Measurements from ENCODE around the gene GIMAP8. TPM values are rescaled to one million over a fixed set of nuclear protein-coding genes. Genes with fewer than 3 reads are reported as not detected.

GIMAP8 gene
- total RNA-seq, 1 experiment from 2014 or later: not detected

GRCh38 chr7:150481186-150481920 lies 30.9 kb downstream of the GIMAP8 start:
- no CpG with 5 or more reads among the region's 9 CpGs for WGBS (ENCODE audit: extremely low coverage, insufficient read length, low lambda C conversion rate)
- Histone ChIP-seq H3K79me2 (ENCODE audit: insufficient read depth, low read length) (no peaks in the 10 kb centered on the region), H4K20me1 (ENCODE audit: control insufficient read depth, insufficient read depth, insufficient read length) (no peaks in the 10 kb centered on the region), H2BK12ac (ENCODE audit: insufficient read length, low read depth, low read length) (no peak overlapping the region), H3K56ac (ENCODE audit: insufficient read length, low read depth, low read length) (no peak overlapping the region), H3K4ac (ENCODE audit: low read depth, low read length) (no peak overlapping the region), H3K14ac (ENCODE audit: insufficient read depth, low read length) (no peak overlapping the region), H3K9me3 (ENCODE audit: control insufficient read depth, low read depth, low read length) (no peaks in the 10 kb centered on the region), H3K18ac (ENCODE audit: insufficient read length, low read depth, low read length) (no peak overlapping the region), H3T11ph (ENCODE audit: low read length) (no peak overlapping the region), H3K4me1 (ENCODE audit: insufficient read depth, low read length) (no peaks in the 10 kb centered on the region), H3K23ac (ENCODE audit: insufficient read length, low read depth, low read length) (no peak overlapping the region), H4K8ac (replicated peaks; ENCODE audit: insufficient read length, low read depth, low read length) (no peak overlapping the region), H2AK5ac (ENCODE audit: insufficient read length, low read length) (no peak overlapping the region), H4K91ac (ENCODE audit: insufficient read length, low read depth, low read length) (no peak overlapping the region), H3K27me3 (ENCODE audit: insufficient read depth, low read length) (no peaks in the 10 kb centered on the region; the same call in 1 of the 2 replicates), H3K23me2 (ENCODE audit: insufficient read length, low read depth, low read length, poor library complexity, severe bottlenecking) (no peaks in the 10 kb centered on the region), H3K27ac (ENCODE audit: insufficient read length, low read depth, low read length) (no peak overlapping the region), H4K5ac (ENCODE audit: insufficient read length, low read depth, low read length) (no peak overlapping the region), H3K4me2 (ENCODE audit: insufficient read depth, insufficient read length, low read length) (no peak overlapping the region), H2BK20ac (ENCODE audit: low read depth, low read length, poor library complexity, severe bottlenecking) (no peak overlapping the region), H2AFZ (ENCODE audit: low read length) (no peak overlapping the region), H2BK5ac (ENCODE audit: insufficient read length, low read length) (no peak overlapping the region), H2BK15ac (ENCODE audit: low read depth, low read length) (no peak overlapping the region), H2BK120ac (ENCODE audit: low read depth, low read length, poor library complexity, severe bottlenecking) (no peak overlapping the region), H3K79me1 (ENCODE audit: insufficient read depth, low read depth, low read length, poor library complexity, severe bottlenecking) (no peaks in the 10 kb centered on the region), H3K9ac (ENCODE audit: extremely low read depth, insufficient read length, low read length) (no peak overlapping the region)
- no peak overlapping the region for H3K27ac Mint-ChIP-seq
- peaks cover 6 to 16% of the 10 kb centered on the region in 2 experiments for H3K4me1 Mint-ChIP-seq
- H3K4me3 Mint-ChIP-seq: no peak overlapping the region
- peaks cover 0 to 2% of the 10 kb centered on the region in 2 experiments; a peak in 2 of 5 replicates for H3K9me3 Mint-ChIP-seq
- DNase-seq: no peak
- no peaks in the 10 kb centered on the region for H3K36me3 Mint-ChIP-seq (ENCODE audit: insufficient read depth in 1 of 3, low read depth in 3 of 3)
- no peak for TF ChIP-seq CTCF (conservative IDR thresholded peaks at IDR 0.05)
- peaks cover 74% of the 10 kb centered on the region for H3K27me3 Mint-ChIP-seq (ENCODE audit: low read depth)

All from H9 (cell line).